ENCODE results near the gene PSORS1C1. TPM values are rescaled to one million over a fixed set of nuclear protein-coding genes. Genes with fewer than 3 reads are reported as not detected.

The PSORS1C1 gene
- total RNA-seq, 4 donors from 2014 or later, result 0.33 to 0.94 (median 0.50) TPM

GRCh38 chr6:31091680-31092079, 22.9 kb upstream of the PSORS1C1 start:
- TF ChIP-seq CTCF (IDR thresholded peaks at IDR 0.05; ENCODE audit: low read depth), result no peak

DNA sequence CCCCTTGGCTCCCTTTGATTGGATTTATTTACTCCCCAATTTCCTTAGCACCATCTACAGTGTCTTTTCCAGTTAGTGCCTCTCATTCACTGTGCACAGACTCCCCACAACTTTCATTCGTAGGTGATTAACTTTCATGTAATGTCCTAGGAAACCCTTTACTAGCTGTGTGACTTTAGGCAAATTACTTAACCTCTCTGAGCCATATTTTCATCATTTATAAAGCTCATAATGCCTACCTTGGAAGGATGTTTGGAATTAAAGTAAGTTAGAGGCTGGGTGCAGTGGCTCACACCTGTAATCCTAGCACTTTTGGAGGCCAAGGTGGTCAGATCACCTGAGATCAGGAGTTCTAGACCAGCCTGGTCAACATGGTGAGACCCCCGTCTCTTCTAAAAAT, 22.4 kb upstream of the PSORS1C1 start:
- no peak for TF ChIP-seq CTCF (IDR thresholded peaks at IDR 0.05; ENCODE audit: low read depth)

DNA sequence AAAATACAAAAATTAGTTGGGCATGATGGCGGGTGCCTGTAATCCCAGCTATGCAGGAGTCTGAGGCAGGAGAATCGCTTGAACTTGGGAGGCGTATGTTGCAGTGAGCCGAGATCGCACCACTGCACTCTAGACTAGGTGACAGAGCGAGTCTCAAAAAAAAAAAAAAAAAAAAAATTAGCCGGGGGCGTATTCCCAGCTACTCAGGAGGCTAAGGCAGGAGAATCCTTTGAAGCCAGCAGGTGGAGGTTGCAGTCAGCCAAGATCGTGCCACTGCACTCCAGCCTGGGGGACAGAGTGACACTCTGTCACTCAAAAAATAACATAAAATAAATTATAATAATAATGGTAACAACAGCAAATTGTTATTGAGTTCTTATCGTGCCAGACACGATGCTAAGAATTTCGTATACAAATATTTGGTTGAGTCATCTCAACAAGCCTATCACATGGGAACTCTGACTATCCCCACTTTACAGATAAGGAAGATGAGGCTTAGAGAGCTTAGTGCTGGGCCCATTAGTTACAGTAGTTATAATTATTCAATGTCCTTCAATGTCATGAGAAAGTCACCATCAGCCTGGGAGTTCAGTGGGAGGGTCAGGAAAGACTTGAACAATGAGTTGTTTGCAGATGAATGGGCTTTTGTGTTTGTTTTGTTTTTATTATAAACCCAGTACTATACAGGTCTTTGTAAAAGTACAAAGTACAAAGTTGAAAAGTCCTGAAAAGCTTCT, 21.7 kb upstream of the PSORS1C1 start:
- TF ChIP-seq CTCF (IDR thresholded peaks at IDR 0.05; ENCODE audit: low read depth), result no peak

GRCh38 chr6:31094389-31094881, 20.2 kb upstream of the PSORS1C1 start:
- no peak for TF ChIP-seq CTCF (IDR thresholded peaks at IDR 0.05; ENCODE audit: low read depth)

- no peak for TF ChIP-seq CTCF (IDR thresholded peaks at IDR 0.05; ENCODE audit: low read depth)
Measured at GRCh38 chr6:31096215-31096614, 18.4 kb upstream of the PSORS1C1 start.

GRCh38 chr6:31096656-31097055, 17.9 kb upstream of the PSORS1C1 start:
- no peak for TF ChIP-seq CTCF (IDR thresholded peaks at IDR 0.05; ENCODE audit: low read depth)

GRCh38 chr6:31098449-31098938, 16.1 kb upstream of the PSORS1C1 start:
- no peak for TF ChIP-seq CTCF (IDR thresholded peaks at IDR 0.05; ENCODE audit: low read depth)

All from subcutaneous adipose tissue (tissue), 4 donors.